ENCODE measurements around the gene FGF23.

GRCh38 chr12:4418913-4419312, 39.4 kb upstream of the FGF23 start:
- TF ChIP-seq YY1 (IDR thresholded peaks at IDR 0.05; ENCODE audit: extremely low read depth, insufficient replicate concordance, low read depth, low read length) (no peak), POLR2A (IDR thresholded peaks at IDR 0.05; ENCODE audit: borderline replicate concordance, extremely low read depth, insufficient read depth, insufficient read length) (no peak), REST (IDR thresholded peaks at IDR 0.05; ENCODE audit: low read depth) (no peak), EZH2 (IDR thresholded peaks at IDR 0.05) (no peak), CTCF (IDR thresholded peaks at IDR 0.05 in 2 of 3, conservative IDR thresholded peaks at IDR 0.05 in 1 of 3; ENCODE audit: borderline replicate concordance in 1 of 3, insufficient read depth in 1 of 3, low read depth in 2 of 3, low read length in 2 of 3) (no peak), EGR1 (IDR thresholded peaks at IDR 0.05; ENCODE audit: low read depth) (no peak), ATF3 (IDR thresholded peaks at IDR 0.05) (no peak)
